SK-N-SH treated with all-trans-retinoic acid at 6 μM for 48 hours (cell line): ENCODE results near the gene PLA2R1.

Experiments used
- ATAC-seq: fragments of 200-7000 bp; cut with Tn5 transposase; 3 replicates; pipeline ENCODE4 v1.9.1; 2020; ENCODE audit warnings: mild to moderate bottlenecking, moderate library complexity
- ARNTL ChIP-seq: fragments of 450-650 bp; formaldehyde crosslinking; IDR thresholded peaks from 2 replicates; pipeline ENCODE4 v1.5.0; 2020; ENCODE audit warnings: low read depth, mild to moderate bottlenecking, moderate library complexity, borderline replicate concordance
- BACH2 ChIP-seq: fragments of 250-450 bp; sonication (Bioruptor Pico); IDR thresholded peaks from 2 replicates; pipeline ENCODE4 v1.9.0; 2021; ENCODE audit warnings: mild to moderate bottlenecking, borderline replicate concordance
- CREB5 ChIP-seq: fragments of 250-450 bp; sonication (Bioruptor Pico); IDR thresholded peaks from 2 replicates; pipeline ENCODE4 v1.5.1; 2020; ENCODE audit warnings: low read depth, mild to moderate bottlenecking, moderate library complexity
- CSDC2 ChIP-seq: fragments of 250-450 bp; sonication (Bioruptor Pico); IDR thresholded peaks from 2 replicates; pipeline ENCODE4 v1.5.0; 2020; ENCODE audit warnings: mild to moderate bottlenecking, moderate library complexity
- CSRNP3 ChIP-seq: fragments of 250-450 bp; sonication (Bioruptor Pico); IDR thresholded peaks from 2 replicates; pipeline ENCODE4 v1.5.1; 2021; ENCODE audit warnings: mild to moderate bottlenecking, moderate library complexity
- ESRRG ChIP-seq: fragments of 250-450 bp; sonication (Bioruptor Pico); IDR thresholded peaks from 2 replicates; pipeline ENCODE4 v1.6.1; 2021; ENCODE audit warnings: mild to moderate bottlenecking
- GLIS3 ChIP-seq: fragments of 250-450 bp; sonication (Bioruptor Pico); IDR thresholded peaks from 2 replicates; pipeline ENCODE4 v1.5.0; 2020; ENCODE audit warnings: mild to moderate bottlenecking, moderate library complexity
- ISL1 ChIP-seq: fragments of 250-450 bp; sonication (Bioruptor Pico); IDR thresholded peaks from 2 replicates; pipeline ENCODE4 v2.1.2; 2022; ENCODE audit warnings: mild to moderate bottlenecking, moderate library complexity
- OSR1 ChIP-seq: fragments of 250-450 bp; sonication (Bioruptor Pico); IDR thresholded peaks from 2 replicates; pipeline ENCODE4 v1.8.0; 2022; ENCODE audit warnings: moderate library complexity, mild to moderate bottlenecking, inconsistent platforms
- PPARA ChIP-seq: fragments of 250-450 bp; sonication (Bioruptor Pico); IDR thresholded peaks from 2 replicates; pipeline ENCODE4 v1.5.0; 2020; ENCODE audit warnings: mild to moderate bottlenecking, borderline replicate concordance
- RARB ChIP-seq: fragments of 250-450 bp; sonication (Bioruptor Pico); IDR thresholded peaks from 2 replicates; pipeline ENCODE4 v1.8.0; 2021; ENCODE audit warnings: mild to moderate bottlenecking, moderate library complexity
- TCF4 ChIP-seq: fragments of 250-450 bp; sonication (Bioruptor Pico); IDR thresholded peaks from 2 replicates; pipeline ENCODE4 v1.8.0; 2021; ENCODE audit warnings: mild to moderate bottlenecking, moderate library complexity, borderline replicate concordance
- TOX ChIP-seq: fragments of 250-450 bp; sonication (Bioruptor Pico); IDR thresholded peaks from 2 replicates; pipeline ENCODE4 v1.8.0; 2021; ENCODE audit warnings: mild to moderate bottlenecking, moderate library complexity, borderline replicate concordance
- ZC3H10 ChIP-seq: fragments of 250-450 bp; sonication (Bioruptor Pico); IDR thresholded peaks from 2 replicates; pipeline ENCODE4 v1.5.1; 2021; ENCODE audit warnings: mild to moderate bottlenecking, moderate library complexity
- ZFP3 ChIP-seq: fragments of 250-450 bp; sonication (Bioruptor Pico); IDR thresholded peaks from 2 replicates; pipeline ENCODE4 v1.5.0; 2020; ENCODE audit warnings: mild to moderate bottlenecking, moderate library complexity
- ZFP30 ChIP-seq: fragments of 450-650 bp; formaldehyde crosslinking; IDR thresholded peaks from 2 replicates; pipeline ENCODE4 v1.5.0; 2022; ENCODE audit warnings: mild to moderate bottlenecking, moderate library complexity
- ZNF565 ChIP-seq: fragments of 450-650 bp; formaldehyde crosslinking; conservative IDR thresholded peaks from 2 replicates; pipeline ENCODE4 v1.5.0; 2020; ENCODE audit warnings: low read depth, mild to moderate bottlenecking, moderate library complexity
- ZNF70 ChIP-seq: fragments of 450-650 bp; formaldehyde crosslinking; IDR thresholded peaks from 2 replicates; pipeline ENCODE4 v1.5.0; 2020; ENCODE audit warnings: mild to moderate bottlenecking, moderate library complexity
- ZNF8 ChIP-seq: fragments of 450-650 bp; formaldehyde crosslinking; IDR thresholded peaks from 2 replicates; pipeline ENCODE4 v1.5.0; 2020; ENCODE audit warnings: mild to moderate bottlenecking, moderate library complexity
- TF ChIP-seq, protein P1 (sequence below): fragments of 250-450 bp; sonication (Bioruptor Pico); IDR thresholded peaks from 2 replicates; pipeline ENCODE4 v1.5.0; 2020; ENCODE audit warnings: mild to moderate bottlenecking, moderate library complexity
- TF ChIP-seq, protein P2 (sequence below): fragments of 250-450 bp; sonication (Bioruptor Pico); IDR thresholded peaks from 2 replicates; pipeline ENCODE4 v1.8.0; 2020; ENCODE audit warnings: mild to moderate bottlenecking, moderate library complexity, borderline replicate concordance

PLA2R1 gene

GRCh38 chr2:160096409-160096808 is 34.0 kb upstream of the PLA2R1 start:
- no peak for ATAC-seq
- no peak for TF ChIP-seq ZNF70 (CRISPR knock-in tag)
- TF ChIP-seq ISL1 (CRISPR knock-in tag) = no peak
- TF ChIP-seq, protein P1, sequence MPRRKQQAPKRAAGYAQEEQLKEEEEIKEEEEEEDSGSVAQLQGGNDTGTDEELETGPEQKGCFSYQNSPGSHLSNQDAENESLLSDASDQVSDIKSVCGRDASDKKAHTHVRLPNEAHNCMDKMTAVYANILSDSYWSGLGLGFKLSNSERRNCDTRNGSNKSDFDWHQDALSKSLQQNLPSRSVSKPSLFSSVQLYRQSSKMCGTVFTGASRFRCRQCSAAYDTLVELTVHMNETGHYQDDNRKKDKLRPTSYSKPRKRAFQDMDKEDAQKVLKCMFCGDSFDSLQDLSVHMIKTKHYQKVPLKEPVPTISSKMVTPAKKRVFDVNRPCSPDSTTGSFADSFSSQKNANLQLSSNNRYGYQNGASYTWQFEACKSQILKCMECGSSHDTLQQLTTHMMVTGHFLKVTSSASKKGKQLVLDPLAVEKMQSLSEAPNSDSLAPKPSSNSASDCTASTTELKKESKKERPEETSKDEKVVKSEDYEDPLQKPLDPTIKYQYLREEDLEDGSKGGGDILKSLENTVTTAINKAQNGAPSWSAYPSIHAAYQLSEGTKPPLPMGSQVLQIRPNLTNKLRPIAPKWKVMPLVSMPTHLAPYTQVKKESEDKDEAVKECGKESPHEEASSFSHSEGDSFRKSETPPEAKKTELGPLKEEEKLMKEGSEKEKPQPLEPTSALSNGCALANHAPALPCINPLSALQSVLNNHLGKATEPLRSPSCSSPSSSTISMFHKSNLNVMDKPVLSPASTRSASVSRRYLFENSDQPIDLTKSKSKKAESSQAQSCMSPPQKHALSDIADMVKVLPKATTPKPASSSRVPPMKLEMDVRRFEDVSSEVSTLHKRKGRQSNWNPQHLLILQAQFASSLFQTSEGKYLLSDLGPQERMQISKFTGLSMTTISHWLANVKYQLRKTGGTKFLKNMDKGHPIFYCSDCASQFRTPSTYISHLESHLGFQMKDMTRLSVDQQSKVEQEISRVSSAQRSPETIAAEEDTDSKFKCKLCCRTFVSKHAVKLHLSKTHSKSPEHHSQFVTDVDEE (CRISPR knock-in tag) = no peak
- no peak for TF ChIP-seq ZFP30

DNA sequence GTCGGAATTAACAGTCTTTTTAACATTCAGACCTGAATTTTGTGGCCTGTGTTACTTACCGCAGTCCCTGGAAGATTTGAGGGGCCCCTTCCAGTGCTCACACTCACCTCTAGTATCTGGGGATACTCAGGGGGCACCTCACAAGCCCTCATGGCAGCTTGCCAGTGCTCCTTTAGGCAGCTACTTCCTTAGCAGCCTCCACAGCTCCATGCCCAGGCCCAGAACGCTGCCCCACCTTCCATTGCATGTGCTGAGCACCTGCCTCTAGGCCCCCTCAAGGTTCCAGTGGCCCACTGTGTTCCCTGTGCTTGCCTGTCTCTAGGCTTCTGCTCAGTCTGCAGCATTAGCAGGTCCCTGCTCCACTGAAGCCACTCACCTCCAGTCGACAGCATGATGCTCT is 30.0 kb upstream of the PLA2R1 start:
- TF ChIP-seq ESRRG (CRISPR knock-in tag) (no peak), ZNF8 (CRISPR knock-in tag) (no peak), CREB5 (CRISPR knock-in tag) (no peak), BACH2 (CRISPR knock-in tag) (no peak), ISL1 (CRISPR knock-in tag) (no peak), ZNF565 (CRISPR knock-in tag) (no peak), ARNTL (CRISPR knock-in tag) (no peak), CSDC2 (CRISPR knock-in tag) (no peak), RARB (CRISPR knock-in tag) (no peak), ZFP30 (no peak), ZNF70 (CRISPR knock-in tag) (no peak), TOX (no peak)
- TF ChIP-seq, protein P1 (CRISPR knock-in tag) = no peak
- TF ChIP-seq, protein P2, sequence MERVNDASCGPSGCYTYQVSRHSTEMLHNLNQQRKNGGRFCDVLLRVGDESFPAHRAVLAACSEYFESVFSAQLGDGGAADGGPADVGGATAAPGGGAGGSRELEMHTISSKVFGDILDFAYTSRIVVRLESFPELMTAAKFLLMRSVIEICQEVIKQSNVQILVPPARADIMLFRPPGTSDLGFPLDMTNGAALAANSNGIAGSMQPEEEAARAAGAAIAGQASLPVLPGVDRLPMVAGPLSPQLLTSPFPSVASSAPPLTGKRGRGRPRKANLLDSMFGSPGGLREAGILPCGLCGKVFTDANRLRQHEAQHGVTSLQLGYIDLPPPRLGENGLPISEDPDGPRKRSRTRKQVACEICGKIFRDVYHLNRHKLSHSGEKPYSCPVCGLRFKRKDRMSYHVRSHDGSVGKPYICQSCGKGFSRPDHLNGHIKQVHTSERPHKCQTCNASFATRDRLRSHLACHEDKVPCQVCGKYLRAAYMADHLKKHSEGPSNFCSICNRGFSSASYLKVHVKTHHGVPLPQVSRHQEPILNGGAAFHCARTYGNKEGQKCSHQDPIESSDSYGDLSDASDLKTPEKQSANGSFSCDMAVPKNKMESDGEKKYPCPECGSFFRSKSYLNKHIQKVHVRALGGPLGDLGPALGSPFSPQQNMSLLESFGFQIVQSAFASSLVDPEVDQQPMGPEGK (CRISPR knock-in tag) = no peak
- ATAC-seq = no peak

- no peak for ATAC-seq
- no peak for TF ChIP-seq OSR1 (CRISPR knock-in tag)
- TF ChIP-seq PPARA = no peak
- TF ChIP-seq CSRNP3 (CRISPR knock-in tag) = no peak
- TF ChIP-seq ZFP3 = no peak
- no peak for TF ChIP-seq ZNF70 (CRISPR knock-in tag)
- no peak for TF ChIP-seq ZFP30
- TF ChIP-seq CREB5 (CRISPR knock-in tag) = no peak
- TF ChIP-seq, protein P1 (CRISPR knock-in tag) = no peak
- TF ChIP-seq RARB (CRISPR knock-in tag) = no peak
- TF ChIP-seq ISL1 (CRISPR knock-in tag) = no peak
- no peak for TF ChIP-seq ZC3H10 (CRISPR knock-in tag)
- no peak for TF ChIP-seq GLIS3
- TF ChIP-seq, protein P2 (CRISPR knock-in tag) = no peak
- TF ChIP-seq TCF4 = no peak
- TF ChIP-seq ZNF8 (CRISPR knock-in tag) = no peak
- no peak for TF ChIP-seq ARNTL (CRISPR knock-in tag)
Measured at GRCh38 chr2:160091381-160091780, 29.0 kb upstream of the PLA2R1 start.
